ENCODE data around the gene SELENBP1. TPM values are rescaled to one million over a fixed set of nuclear protein-coding genes. Genes with fewer than 3 reads are reported as not detected.

Gene SELENBP1
- total and polyA plus RNA-seq, 2 of the 13 experiments (the other 11 are each of a cell fraction or from before 2014, with no cell fraction given), result 27.8 to 29.0 TPM

DNA sequence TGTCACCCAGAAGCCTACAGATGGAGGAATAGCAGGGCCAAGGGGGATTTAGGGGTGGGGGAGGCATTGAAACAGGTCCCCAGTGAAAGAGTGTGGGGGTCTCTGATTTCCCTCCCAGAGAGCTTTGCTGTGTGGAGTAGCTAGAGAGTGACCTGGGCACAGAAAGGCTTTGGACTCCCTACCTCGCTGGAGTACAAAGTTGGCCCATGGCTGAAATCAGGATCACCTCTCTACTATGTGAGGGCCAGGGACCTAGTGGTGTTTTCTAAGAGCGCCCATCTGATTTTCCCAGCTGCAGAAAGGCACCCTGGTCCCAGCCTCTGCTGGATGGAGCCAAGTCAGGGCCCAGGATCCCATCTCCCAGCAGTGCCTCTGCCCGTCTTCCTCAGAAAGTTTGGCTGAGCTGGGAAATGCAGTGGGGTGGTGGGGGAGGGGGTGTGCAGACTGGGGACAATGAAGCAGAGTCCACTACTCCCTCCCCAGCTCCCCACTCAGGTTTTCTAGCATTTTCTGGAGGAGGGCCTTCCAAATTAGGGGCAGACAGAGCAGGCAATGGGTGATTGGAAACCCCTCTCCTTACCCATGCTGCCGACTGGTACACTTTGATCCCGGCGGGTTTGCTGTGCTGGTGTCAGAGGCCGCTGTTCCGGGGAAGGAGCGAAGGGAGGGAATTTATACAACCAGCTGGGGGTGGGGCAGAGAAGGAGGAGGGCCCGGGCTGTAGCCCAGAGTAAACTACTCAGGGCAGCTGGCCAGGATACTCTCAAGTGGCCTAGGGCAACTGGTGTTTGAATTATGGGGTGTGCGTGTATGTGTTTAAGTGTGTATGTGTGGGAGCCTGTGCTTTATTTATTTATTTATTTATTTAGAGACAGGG lies at the start of gene SELENBP1 (continued):
- TF ChIP-seq RFXANK (CRISPR knock-in tag; IDR thresholded peaks at IDR 0.05), result no peak
- peak; percentile 87 to 93 for TF ChIP-seq POLR2A (IDR thresholded peaks at IDR 0.05; ENCODE audit: insufficient read depth in 1 of 2, low read depth in 2 of 2, low read length in 2 of 2)
- peak; percentile 70; the same call in 1 of the 2 replicates for TF ChIP-seq PITX1 (CRISPR knock-in tag; IDR thresholded peaks at IDR 0.05)
- TF ChIP-seq TP53 (CRISPR knock-in tag; conservative IDR thresholded peaks at IDR 0.05), result no peak
- peak; percentile 29; the same call in 1 of the 2 replicates for TF ChIP-seq SMYD3 (CRISPR knock-in tag; IDR thresholded peaks at IDR 0.05)
- TF ChIP-seq KAT8 (CRISPR knock-in tag; IDR thresholded peaks at IDR 0.05), result no peak
- TF ChIP-seq, protein P1, sequence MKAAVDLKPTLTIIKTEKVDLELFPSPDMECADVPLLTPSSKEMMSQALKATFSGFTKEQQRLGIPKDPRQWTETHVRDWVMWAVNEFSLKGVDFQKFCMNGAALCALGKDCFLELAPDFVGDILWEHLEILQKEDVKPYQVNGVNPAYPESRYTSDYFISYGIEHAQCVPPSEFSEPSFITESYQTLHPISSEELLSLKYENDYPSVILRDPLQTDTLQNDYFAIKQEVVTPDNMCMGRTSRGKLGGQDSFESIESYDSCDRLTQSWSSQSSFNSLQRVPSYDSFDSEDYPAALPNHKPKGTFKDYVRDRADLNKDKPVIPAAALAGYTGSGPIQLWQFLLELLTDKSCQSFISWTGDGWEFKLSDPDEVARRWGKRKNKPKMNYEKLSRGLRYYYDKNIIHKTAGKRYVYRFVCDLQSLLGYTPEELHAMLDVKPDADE (CRISPR knock-in tag; IDR thresholded peaks at IDR 0.05), result no peak
- TF ChIP-seq, protein P2, sequence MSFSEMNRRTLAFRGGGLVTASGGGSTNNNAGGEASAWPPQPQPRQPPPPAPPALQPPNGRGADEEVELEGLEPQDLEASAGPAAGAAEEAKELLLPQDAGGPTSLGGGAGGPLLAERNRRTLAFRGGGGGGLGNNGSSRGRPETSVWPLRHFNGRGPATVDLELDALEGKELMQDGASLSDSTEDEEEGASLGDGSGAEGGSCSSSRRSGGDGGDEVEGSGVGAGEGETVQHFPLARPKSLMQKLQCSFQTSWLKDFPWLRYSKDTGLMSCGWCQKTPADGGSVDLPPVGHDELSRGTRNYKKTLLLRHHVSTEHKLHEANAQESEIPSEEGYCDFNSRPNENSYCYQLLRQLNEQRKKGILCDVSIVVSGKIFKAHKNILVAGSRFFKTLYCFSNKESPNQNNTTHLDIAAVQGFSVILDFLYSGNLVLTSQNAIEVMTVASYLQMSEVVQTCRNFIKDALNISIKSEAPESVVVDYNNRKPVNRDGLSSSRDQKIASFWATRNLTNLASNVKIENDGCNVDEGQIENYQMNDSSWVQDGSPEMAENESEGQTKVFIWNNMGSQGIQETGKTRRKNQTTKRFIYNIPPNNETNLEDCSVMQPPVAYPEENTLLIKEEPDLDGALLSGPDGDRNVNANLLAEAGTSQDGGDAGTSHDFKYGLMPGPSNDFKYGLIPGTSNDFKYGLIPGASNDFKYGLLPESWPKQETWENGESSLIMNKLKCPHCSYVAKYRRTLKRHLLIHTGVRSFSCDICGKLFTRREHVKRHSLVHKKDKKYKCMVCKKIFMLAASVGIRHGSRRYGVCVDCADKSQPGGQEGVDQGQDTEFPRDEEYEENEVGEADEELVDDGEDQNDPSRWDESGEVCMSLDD (CRISPR knock-in tag; IDR thresholded peaks at IDR 0.05; ENCODE audit: borderline replicate concordance), result no peak
- TF ChIP-seq, protein P3, sequence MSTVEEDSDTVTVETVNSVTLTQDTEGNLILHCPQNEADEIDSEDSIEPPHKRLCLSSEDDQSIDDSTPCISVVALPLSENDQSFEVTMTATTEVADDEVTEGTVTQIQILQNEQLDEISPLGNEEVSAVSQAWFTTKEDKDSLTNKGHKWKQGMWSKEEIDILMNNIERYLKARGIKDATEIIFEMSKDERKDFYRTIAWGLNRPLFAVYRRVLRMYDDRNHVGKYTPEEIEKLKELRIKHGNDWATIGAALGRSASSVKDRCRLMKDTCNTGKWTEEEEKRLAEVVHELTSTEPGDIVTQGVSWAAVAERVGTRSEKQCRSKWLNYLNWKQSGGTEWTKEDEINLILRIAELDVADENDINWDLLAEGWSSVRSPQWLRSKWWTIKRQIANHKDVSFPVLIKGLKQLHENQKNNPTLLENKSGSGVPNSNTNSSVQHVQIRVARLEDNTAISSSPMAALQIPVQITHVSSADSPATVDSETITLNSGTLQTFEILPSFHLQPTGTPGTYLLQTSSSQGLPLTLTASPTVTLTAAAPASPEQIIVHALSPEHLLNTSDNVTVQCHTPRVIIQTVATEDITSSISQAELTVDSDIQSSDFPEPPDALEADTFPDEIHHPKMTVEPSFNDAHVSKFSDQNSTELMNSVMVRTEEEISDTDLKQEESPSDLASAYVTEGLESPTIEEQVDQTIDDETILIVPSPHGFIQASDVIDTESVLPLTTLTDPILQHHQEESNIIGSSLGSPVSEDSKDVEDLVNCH (CRISPR knock-in tag; IDR thresholded peaks at IDR 0.05), result no peak
- TF ChIP-seq, protein P4, sequence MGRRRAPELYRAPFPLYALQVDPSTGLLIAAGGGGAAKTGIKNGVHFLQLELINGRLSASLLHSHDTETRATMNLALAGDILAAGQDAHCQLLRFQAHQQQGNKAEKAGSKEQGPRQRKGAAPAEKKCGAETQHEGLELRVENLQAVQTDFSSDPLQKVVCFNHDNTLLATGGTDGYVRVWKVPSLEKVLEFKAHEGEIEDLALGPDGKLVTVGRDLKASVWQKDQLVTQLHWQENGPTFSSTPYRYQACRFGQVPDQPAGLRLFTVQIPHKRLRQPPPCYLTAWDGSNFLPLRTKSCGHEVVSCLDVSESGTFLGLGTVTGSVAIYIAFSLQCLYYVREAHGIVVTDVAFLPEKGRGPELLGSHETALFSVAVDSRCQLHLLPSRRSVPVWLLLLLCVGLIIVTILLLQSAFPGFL (CRISPR knock-in tag; IDR thresholded peaks at IDR 0.05), result no peak
- no peak for TF ChIP-seq ZNF326 (CRISPR knock-in tag; IDR thresholded peaks at IDR 0.05; ENCODE audit: borderline replicate concordance)
- no peak for TF ChIP-seq SSRP1 (CRISPR knock-in tag; IDR thresholded peaks at IDR 0.05)
- peak; percentile 6; the same call in 1 of the 2 replicates for TF ChIP-seq ZNF460 (CRISPR knock-in tag; IDR thresholded peaks at IDR 0.05; ENCODE audit: borderline replicate concordance)
- TF ChIP-seq, protein P5, sequence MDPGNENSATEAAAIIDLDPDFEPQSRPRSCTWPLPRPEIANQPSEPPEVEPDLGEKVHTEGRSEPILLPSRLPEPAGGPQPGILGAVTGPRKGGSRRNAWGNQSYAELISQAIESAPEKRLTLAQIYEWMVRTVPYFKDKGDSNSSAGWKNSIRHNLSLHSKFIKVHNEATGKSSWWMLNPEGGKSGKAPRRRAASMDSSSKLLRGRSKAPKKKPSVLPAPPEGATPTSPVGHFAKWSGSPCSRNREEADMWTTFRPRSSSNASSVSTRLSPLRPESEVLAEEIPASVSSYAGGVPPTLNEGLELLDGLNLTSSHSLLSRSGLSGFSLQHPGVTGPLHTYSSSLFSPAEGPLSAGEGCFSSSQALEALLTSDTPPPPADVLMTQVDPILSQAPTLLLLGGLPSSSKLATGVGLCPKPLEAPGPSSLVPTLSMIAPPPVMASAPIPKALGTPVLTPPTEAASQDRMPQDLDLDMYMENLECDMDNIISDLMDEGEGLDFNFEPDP (CRISPR knock-in tag; conservative IDR thresholded peaks at IDR 0.05), result no peak
- no peak for TF ChIP-seq ZNF382 (CRISPR knock-in tag; IDR thresholded peaks at IDR 0.05; ENCODE audit: borderline replicate concordance)
- TF ChIP-seq XRCC5 (optimal IDR thresholded peaks at IDR 0.05; ENCODE audit: low read length), result peak; percentile 42
- TF ChIP-seq KDM6A (CRISPR knock-in tag; IDR thresholded peaks at IDR 0.05; ENCODE audit: low read depth), result no peak
